ENCODE data around the gene ATRIP. TPM values are rescaled to one million over a fixed set of nuclear protein-coding genes. Genes with fewer than 3 reads are reported as not detected.

The ATRIP gene
- total and polyA plus RNA-seq, 10 of the 15 experiments (the other 5 are each of a cell fraction or from before 2014, with no cell fraction given): 1.4 to 16.0 (median 10.1) TPM

DNA sequence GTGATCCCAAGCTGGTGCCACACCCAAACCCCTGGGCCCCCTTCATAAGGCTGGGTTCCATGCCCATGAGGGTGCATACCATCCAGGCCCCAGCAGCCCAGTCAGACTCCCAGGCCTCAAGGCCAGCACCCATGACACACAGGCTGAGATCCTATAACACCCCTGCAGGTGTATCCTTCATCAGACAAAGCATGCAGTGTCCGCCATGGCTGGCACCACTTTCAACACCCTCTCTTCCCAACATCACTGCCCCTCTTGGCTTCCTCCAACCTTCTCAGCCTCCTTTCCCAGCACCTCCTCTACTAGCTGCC, 10.1 kb upstream of the ATRIP start:
- H3K4me2 ChIP-seq (ENCODE audit: control insufficient read depth, insufficient read depth): no peak overlapping the region
- POLR2A ChIA-PET: interaction anchor here (0.6 to 2.4 kb wide), 16 partner anchors 10 to 242 kb away, joined by 3 to 11 read pairs (median 4); partner anchors contain the start of genes ATRIP and PFKFB4

More for the DNA sequence above, 10.1 kb upstream of the ATRIP start:
- ChIA-PET CTCF (interaction anchor here (0.6 to 12.5 kb wide), 95 partner anchors 10 to 958 kb away, joined by 3 to 757 read pairs (median 6); partner anchors contain the start of genes ATRIP, CAMP, CDC25A and IP6K2), RAD21 (ENCODE audit: unreplicated experiment) (interaction anchor here (0.6 to 4.9 kb wide), 63 partner anchors 9 to 571 kb away, joined by 3 to 259 read pairs (median 4); partner anchors contain the start of genes ATRIP, CDC25A, PFKFB4 and SLC26A6), SMC1A (ENCODE audit: uncharacterized antibody, unreplicated experiment) (interaction anchor here (0.6 to 11.5 kb wide), 63 partner anchors 9 to 253 kb away, joined by 3 to 287 read pairs (median 6); partner anchors contain the start of genes ATRIP, CDC25A, FBXW12 and PFKFB4)
- in situ Hi-C loops (cut with MboI) (loop anchor here (5.0 kb wide), 3 partner anchors 34 to 204 kb away; no protein-coding TSS in a partner anchor), intact Hi-C loops (cut with micrococcal nuclease; ENCODE audit: unreplicated experiment) (loop anchor here (1.0 kb wide), 3 partner anchors 35 to 204 kb away; no protein-coding TSS in a partner anchor)
- Histone ChIP-seq H3K4me1 (ENCODE audit: control insufficient read depth, insufficient read depth, low read length) (peaks cover 25% of the 10 kb centered on the region), H3K79me2 (ENCODE audit: control insufficient read depth, insufficient read depth, low read length) (peaks cover 26% of the 10 kb centered on the region), H2AFZ (ENCODE audit: control insufficient read depth, low read depth, low read length) (no peak overlapping the region), H3K36me3 (ENCODE audit: control insufficient read depth in 2 of 2, insufficient read depth in 2 of 2, low read length in 1 of 2) (peaks cover 2 to 16% of the 10 kb centered on the region in 2 experiments; a peak in 2 of 4 replicates), H3K4me3 (no peak overlapping the region), H4K20me1 (ENCODE audit: control insufficient read depth, insufficient read depth) (no peaks in the 10 kb centered on the region), H3K27ac (ENCODE audit: control insufficient read depth, insufficient read depth) (no peak overlapping the region; the same call in 1 of the 2 replicates), H3K9me3 (replicated peaks; ENCODE audit: control insufficient read depth, insufficient read depth, low read length) (no peaks in the 10 kb centered on the region), H3K9ac (ENCODE audit: control insufficient read depth, insufficient read depth, low read length) (no peak overlapping the region), H3K27me3 (replicated peaks in 1 of 2; ENCODE audit: control insufficient read depth in 2 of 2, insufficient read depth in 2 of 2, low read length in 1 of 2) (no peaks in the 10 kb centered on the region)
- no TSS peak for BruUV-seq (replicated peaks)
- ATAC-seq: no peak
- no peak for DNase-seq (ENCODE audit: low read depth, low spot score)
- TF ChIP-seq TCF7 (IDR thresholded peaks at IDR 0.05; ENCODE audit: borderline replicate concordance) (no peak), STAT1 (conservative IDR thresholded peaks at IDR 0.05) (no peak), MLLT1 (IDR thresholded peaks at IDR 0.05) (no peak), CHD1 (IDR thresholded peaks at IDR 0.05; ENCODE audit: low read depth, low read length) (no peak), CHD2 (IDR thresholded peaks at IDR 0.05; ENCODE audit: borderline replicate concordance, low read depth, low read length) (no peak), YBX1 (IDR thresholded peaks at IDR 0.05) (no peak), SIX5 (IDR thresholded peaks at IDR 0.05; ENCODE audit: low read depth, low read length, severe bottlenecking) (no peak), PAX5 (IDR thresholded peaks at IDR 0.05; ENCODE audit: borderline replicate concordance, low read depth, low read length) (no peak), ZBED1 (IDR thresholded peaks at IDR 0.05; ENCODE audit: borderline replicate concordance) (no peak), MEF2B (IDR thresholded peaks at IDR 0.05; ENCODE audit: partially characterized antibody, poor library complexity, severe bottlenecking) (no peak), POU2F2 (IDR thresholded peaks at IDR 0.05; ENCODE audit: borderline replicate concordance, low read depth, low read length) (no peak)
- TF ChIP-seq, protein P1, sequence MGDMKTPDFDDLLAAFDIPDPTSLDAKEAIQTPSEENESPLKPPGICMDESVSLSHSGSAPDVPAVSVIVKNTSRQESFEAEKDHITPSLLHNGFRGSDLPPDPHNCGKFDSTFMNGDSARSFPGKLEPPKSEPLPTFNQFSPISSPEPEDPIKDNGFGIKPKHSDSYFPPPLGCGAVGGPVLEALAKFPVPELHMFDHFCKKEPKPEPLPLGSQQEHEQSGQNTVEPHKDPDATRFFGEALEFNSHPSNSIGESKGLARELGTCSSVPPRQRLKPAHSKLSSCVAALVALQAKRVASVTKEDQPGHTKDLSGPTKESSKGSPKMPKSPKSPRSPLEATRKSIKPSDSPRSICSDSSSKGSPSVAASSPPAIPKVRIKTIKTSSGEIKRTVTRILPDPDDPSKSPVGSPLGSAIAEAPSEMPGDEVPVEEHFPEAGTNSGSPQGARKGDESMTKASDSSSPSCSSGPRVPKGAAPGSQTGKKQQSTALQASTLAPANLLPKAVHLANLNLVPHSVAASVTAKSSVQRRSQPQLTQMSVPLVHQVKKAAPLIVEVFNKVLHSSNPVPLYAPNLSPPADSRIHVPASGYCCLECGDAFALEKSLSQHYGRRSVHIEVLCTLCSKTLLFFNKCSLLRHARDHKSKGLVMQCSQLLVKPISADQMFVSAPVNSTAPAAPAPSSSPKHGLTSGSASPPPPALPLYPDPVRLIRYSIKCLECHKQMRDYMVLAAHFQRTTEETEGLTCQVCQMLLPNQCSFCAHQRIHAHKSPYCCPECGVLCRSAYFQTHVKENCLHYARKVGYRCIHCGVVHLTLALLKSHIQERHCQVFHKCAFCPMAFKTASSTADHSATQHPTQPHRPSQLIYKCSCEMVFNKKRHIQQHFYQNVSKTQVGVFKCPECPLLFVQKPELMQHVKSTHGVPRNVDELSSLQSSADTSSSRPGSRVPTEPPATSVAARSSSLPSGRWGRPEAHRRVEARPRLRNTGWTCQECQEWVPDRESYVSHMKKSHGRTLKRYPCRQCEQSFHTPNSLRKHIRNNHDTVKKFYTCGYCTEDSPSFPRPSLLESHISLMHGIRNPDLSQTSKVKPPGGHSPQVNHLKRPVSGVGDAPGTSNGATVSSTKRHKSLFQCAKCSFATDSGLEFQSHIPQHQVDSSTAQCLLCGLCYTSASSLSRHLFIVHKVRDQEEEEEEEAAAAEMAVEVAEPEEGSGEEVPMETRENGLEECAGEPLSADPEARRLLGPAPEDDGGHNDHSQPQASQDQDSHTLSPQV (IDR thresholded peaks at IDR 0.05): no peak
- TF ChIP-seq, protein P2, sequence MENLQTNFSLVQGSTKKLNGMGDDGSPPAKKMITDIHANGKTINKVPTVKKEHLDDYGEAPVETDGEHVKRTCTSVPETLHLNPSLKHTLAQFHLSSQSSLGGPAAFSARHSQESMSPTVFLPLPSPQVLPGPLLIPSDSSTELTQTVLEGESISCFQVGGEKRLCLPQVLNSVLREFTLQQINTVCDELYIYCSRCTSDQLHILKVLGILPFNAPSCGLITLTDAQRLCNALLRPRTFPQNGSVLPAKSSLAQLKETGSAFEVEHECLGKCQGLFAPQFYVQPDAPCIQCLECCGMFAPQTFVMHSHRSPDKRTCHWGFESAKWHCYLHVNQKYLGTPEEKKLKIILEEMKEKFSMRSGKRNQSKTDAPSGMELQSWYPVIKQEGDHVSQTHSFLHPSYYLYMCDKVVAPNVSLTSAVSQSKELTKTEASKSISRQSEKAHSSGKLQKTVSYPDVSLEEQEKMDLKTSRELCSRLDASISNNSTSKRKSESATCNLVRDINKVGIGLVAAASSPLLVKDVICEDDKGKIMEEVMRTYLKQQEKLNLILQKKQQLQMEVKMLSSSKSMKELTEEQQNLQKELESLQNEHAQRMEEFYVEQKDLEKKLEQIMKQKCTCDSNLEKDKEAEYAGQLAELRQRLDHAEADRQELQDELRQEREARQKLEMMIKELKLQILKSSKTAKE (IDR thresholded peaks at IDR 0.05; ENCODE audit: low read depth, poor library complexity, severe bottlenecking): no peak
- no peak for FAIRE-seq
- 38% methylated on average over 1 of the region's 1 CpG for WGBS (ENCODE audit: insufficient coverage, insufficient replicate concordance, low lambda C conversion rate, missing lambda C conversion rate)

Measured in GM12878 (cell line).